SU-DHL-6 (cell line): ENCODE data around the gene RRBP1.

Experiments used
- H2AFZ ChIP-seq: fragments of 200-600 bp; sonication (generic); 2 replicates; pipeline ENCODE4 v1.6.1; 2014; ENCODE audit warnings: low read depth, mild to moderate bottlenecking, moderate library complexity, mixed read lengths, antibody characterized with exemption, low read length; ENCODE audit not compliant: severe bottlenecking
- H3F3A ChIP-seq: fragments of 200-600 bp; shearing (Covaris generic); 2 replicates; pipeline ENCODE4 v1.6.0; 2016; ENCODE audit warnings: antibody characterized with exemption, mild to moderate bottlenecking; ENCODE audit not compliant: insufficient read depth
- H3K27ac ChIP-seq: fragments of 200-600 bp; sonication (generic); 2 replicates; pipeline ENCODE4 v1.5.1; 2016; ENCODE audit warnings: low read depth, mild to moderate bottlenecking, low read length, moderate library complexity, mixed read lengths
- H3K27me3 ChIP-seq: fragments of 200-600 bp; sonication (generic), shearing (Covaris generic); 2 replicates; pipeline ENCODE4 v1.6.0; 2014; ENCODE audit warnings: mild to moderate bottlenecking, low read length
- H3K36me3 ChIP-seq: fragments of 200-600 bp; sonication (generic); 2 replicates; pipeline ENCODE4 v1.6.1; 2014; ENCODE audit warnings: mild to moderate bottlenecking, low read length, mixed read lengths
- H3K4me2 ChIP-seq: fragments of 300-600, 200-600 bp; shearing (Covaris generic), sonication (generic); 2 replicates; pipeline ENCODE4 v1.6.0; 2014; ENCODE audit warnings: low read length, low read depth, mild to moderate bottlenecking; ENCODE audit not compliant: poor library complexity, severe bottlenecking
- H3K4me3 ChIP-seq: fragments of 200-600 bp; sonication (generic); 2 replicates; pipeline ENCODE4 v1.5.1; 2014; ENCODE audit warnings: antibody characterized with exemption, low read length, mild to moderate bottlenecking, mixed read lengths; ENCODE audit not compliant: insufficient read depth, poor library complexity, severe bottlenecking
- H3K79me2 ChIP-seq: fragments of 200-600 bp; sonication (generic); 2 replicates; pipeline ENCODE4 v1.6.1; 2014; ENCODE audit warnings: mild to moderate bottlenecking, low read length, moderate library complexity; ENCODE audit not compliant: insufficient read depth
- H3K9ac ChIP-seq: fragments of 200-600 bp; sonication (generic); 2 replicates; pipeline ENCODE4 v1.7.0; 2014; ENCODE audit warnings: mild to moderate bottlenecking, low read length
- H3K9me2 ChIP-seq: fragments of 200-600 bp; sonication (generic); replicated peaks from 2 replicates; pipeline ENCODE4 v1.6.1; 2014; ENCODE audit warnings: low read length; ENCODE audit not compliant: insufficient read depth
- H3K9me3 ChIP-seq: fragments of 200-600 bp; sonication (generic); 2 replicates; pipeline ENCODE4 v1.6.1; 2014; ENCODE audit warnings: low read length, mixed read lengths; ENCODE audit not compliant: insufficient read depth
- H4K20me1 ChIP-seq: fragments of 200-600 bp; sonication (generic); 2 replicates; pipeline ENCODE4 v1.6.1; 2014; ENCODE audit warnings: low read depth, mild to moderate bottlenecking, antibody characterized with exemption, low read length, moderate library complexity, mixed read lengths
- CTCF ChIP-seq: fragments of 200-600 bp; sonication (generic); IDR thresholded peaks from one replicate; pipeline ENCODE4 v1.5.1; 2017; ENCODE audit warnings: antibody characterized with exemption, mild to moderate bottlenecking, low read length, moderate library complexity; ENCODE audit not compliant: insufficient read depth, poor library complexity, severe bottlenecking
- EZH2phosphoT487 ChIP-seq: fragments of 200-600 bp; sonication (generic), shearing (Covaris generic); conservative IDR thresholded peaks from 2 replicates; pipeline ENCODE4 v1.6.1; 2018; ENCODE audit warnings: mild to moderate bottlenecking, antibody characterized with exemption, low read length, moderate library complexity, mixed read lengths

The RRBP1 gene

GRCh38 chr20:17614812-17615644 is 67.0 kb downstream of the RRBP1 start:
- no peak overlapping the region for H3K4me2 ChIP-seq
- no peaks in the 10 kb centered on the region for H3K79me2 ChIP-seq
- H3K27ac ChIP-seq = no peak overlapping the region
- no peaks in the 10 kb centered on the region for H3K9me2 ChIP-seq
- no peaks in the 10 kb centered on the region for H3K27me3 ChIP-seq
- no peak overlapping the region for H3K9ac ChIP-seq
- H3F3A ChIP-seq = no peaks in the 10 kb centered on the region
- no peaks in the 10 kb centered on the region for H4K20me1 ChIP-seq
- TF ChIP-seq EZH2phosphoT487 (no peak), CTCF (no peak)
- no peaks in the 10 kb centered on the region for H3K9me3 ChIP-seq
- no peak overlapping the region for H3K4me3 ChIP-seq
- no peaks in the 10 kb centered on the region for H3K36me3 ChIP-seq
- H2AFZ ChIP-seq = no peak overlapping the region

- Histone ChIP-seq H3K9me3 (no peaks in the 10 kb centered on the region), H3K27me3 (no peaks in the 10 kb centered on the region), H4K20me1 (no peaks in the 10 kb centered on the region), H3K4me3 (no peak overlapping the region), H3K9ac (no peak overlapping the region), H3K36me3 (no peaks in the 10 kb centered on the region), H3K9me2 (no peaks in the 10 kb centered on the region), H3K79me2 (no peaks in the 10 kb centered on the region), H3K4me2 (no peak overlapping the region), H3K27ac (no peak overlapping the region), H2AFZ (no peak overlapping the region), H3F3A (no peaks in the 10 kb centered on the region)
- TF ChIP-seq EZH2phosphoT487 = no peak
- TF ChIP-seq CTCF = no peak
Observed at GRCh38 chr20:17614176-17614811, 67.7 kb downstream of the RRBP1 start.

GRCh38 chr20:17613328-17614175 is 68.5 kb downstream of the RRBP1 start:
- Histone ChIP-seq H3F3A (no peaks in the 10 kb centered on the region), H3K9ac (no peak overlapping the region), H4K20me1 (no peaks in the 10 kb centered on the region), H3K27ac (no peak overlapping the region), H3K79me2 (no peaks in the 10 kb centered on the region), H3K4me3 (no peak overlapping the region), H2AFZ (no peak overlapping the region), H3K9me2 (no peaks in the 10 kb centered on the region), H3K4me2 (no peak overlapping the region), H3K36me3 (no peaks in the 10 kb centered on the region), H3K9me3 (no peaks in the 10 kb centered on the region), H3K27me3 (no peaks in the 10 kb centered on the region)
- TF ChIP-seq EZH2phosphoT487 = no peak
- no peak for TF ChIP-seq CTCF
